HepG2 (cell line): ENCODE measurements around the gene PRM3. TPM values are rescaled to one million over a fixed set of nuclear protein-coding genes. Genes with fewer than 3 reads are reported as not detected.
A peak's percentile ranks its signal among the peaks of the same experiment; 100 is the strongest.

Experiments
- AHR ChIP-seq: IDR thresholded peaks from 2 replicates; pipeline ENCODE4 v1.6.1; 2018; ENCODE audit warnings: missing genetic modification reagents, missing compliant biosample characterization
- ARNT2 ChIP-seq: sonication (generic); formaldehyde crosslinking; IDR thresholded peaks from 2 replicates; pipeline ENCODE4 v1.8.0; 2022; ENCODE audit warnings: mild to moderate bottlenecking, low read depth, missing genetic modification reagents, moderate library complexity
- BRD4 ChIP-seq: sonication (generic); formaldehyde crosslinking; IDR thresholded peaks from 2 replicates; pipeline ENCODE4 v1.4.0; 2020; ENCODE audit warnings: missing genetic modification reagents
- FOXK1 ChIP-seq: sonication (generic); formaldehyde crosslinking; IDR thresholded peaks from 2 replicates; pipeline ENCODE4 v1.4.0; 2020; ENCODE audit warnings: low read depth, missing genetic modification reagents, borderline replicate concordance
- FOXP1 ChIP-seq, 2 experiments: fragments of 450-650 bp in 1 of 2; IDR thresholded peaks; 2 replicates each; pipeline ENCODE4 v1.6.1; 2017 to 2018; ENCODE audit warnings: antibody characterized with exemption in 1 of 2
- KMT2B ChIP-seq: IDR thresholded peaks from 2 replicates; pipeline ENCODE4 v1.6.1; 2016; ENCODE audit warnings: missing genetic modification reagents, missing compliant biosample characterization
- NFIC ChIP-seq: IDR thresholded peaks from 2 replicates; pipeline ENCODE4 v1.6.1; 2012; ENCODE audit warnings: mild to moderate bottlenecking, low read length, inconsistent platforms
- PCBP1 ChIP-seq: fragments of 200-400 bp; formaldehyde crosslinking; IDR thresholded peaks from 2 replicates; pipeline ENCODE4 v1.6.1; 2017; ENCODE audit warnings: mild to moderate bottlenecking, low read depth, low read length, borderline replicate concordance
- RCOR2 ChIP-seq: IDR thresholded peaks from 2 replicates; pipeline ENCODE4 v1.6.1; 2016; ENCODE audit warnings: missing biosample characterization, missing genetic modification reagents
- SP2 ChIP-seq: sonication (generic); formaldehyde crosslinking; IDR thresholded peaks from 2 replicates; pipeline ENCODE4 v1.5.1; 2020; ENCODE audit warnings: mild to moderate bottlenecking, missing genetic modification reagents
- ZBTB34 ChIP-seq: sonication (generic); formaldehyde crosslinking; IDR thresholded peaks from 2 replicates; pipeline ENCODE4 v1.8.0; 2022; ENCODE audit warnings: mild to moderate bottlenecking, missing genetic modification reagents
- ZFY ChIP-seq: sonication (generic); formaldehyde crosslinking; IDR thresholded peaks from 2 replicates; pipeline ENCODE4 v1.4.0; 2020; ENCODE audit warnings: missing genetic modification reagents
- ZNF598 ChIP-seq: sonication (generic); formaldehyde crosslinking; IDR thresholded peaks from 2 replicates; pipeline ENCODE4 v1.5.1; 2020; ENCODE audit warnings: mild to moderate bottlenecking, missing genetic modification reagents, borderline replicate concordance
- ZZZ3 ChIP-seq: sonication (generic); formaldehyde crosslinking; IDR thresholded peaks from 2 replicates; pipeline ENCODE4 v1.4.0; 2020; ENCODE audit warnings: missing genetic modification reagents, mild to moderate bottlenecking, borderline replicate concordance
- polyA plus RNA-seq, 8 experiments: library from polyadenylated mRNA; depleted of rRNA in 3 of 8; stranded (reverse) in 7 of 8; unstranded in 1 of 8; fragments of >200 nt; fragmentation: Illumina TruSeq in 4 of 8; extraction: Trizol in 4 of 8; gene quantifications; 2 replicates each; pipeline versions ENCODE4 v1.2.1 to v1.2.3, GENCODE V29; 2011 to 2016; ENCODE audit warnings: low read depth in 4 of 8, missing spikeins in 1 of 8, mixed read lengths in 1 of 8; ENCODE audit not compliant: insufficient read depth in 1 of 8
- total RNA-seq, 5 experiments: library from RNA; depleted of rRNA; stranded (reverse); fragments of >200 nt; fragmentation: Illumina TruSeq; extraction: Trizol; gene quantifications; 2 replicates each; pipeline ENCODE4 v1.2.3, GENCODE V29; 2016; ENCODE audit warnings: low read depth in 1 of 5
- TF ChIP-seq, protein P1 (sequence below): sonication (generic); formaldehyde crosslinking; IDR thresholded peaks from 2 replicates; pipeline ENCODE4 v1.4.0; 2020; ENCODE audit warnings: low read depth, missing genetic modification reagents
- TF ChIP-seq, protein P2 (sequence below): sonication (generic); formaldehyde crosslinking; conservative IDR thresholded peaks from 2 replicates; pipeline ENCODE4 v1.8.0; 2022; ENCODE audit warnings: mild to moderate bottlenecking, moderate library complexity, missing genetic modification reagents
- TF ChIP-seq, protein P3 (sequence below): sonication (generic); IDR thresholded peaks from 2 replicates; pipeline ENCODE4 v1.6.1; 2016; ENCODE audit warnings: low read depth, borderline replicate concordance
- TF ChIP-seq, protein P4 (sequence below): sonication (generic); formaldehyde crosslinking; IDR thresholded peaks from 2 replicates; pipeline ENCODE4 v1.4.0; 2020; ENCODE audit warnings: missing genetic modification reagents

The PRM3 gene
- total and polyA plus RNA-seq, 2 of the 13 experiments (the other 11 are each of a cell fraction or from before 2014, with no cell fraction given), result not detected

- TF ChIP-seq ZBTB34 (CRISPR knock-in tag) (0 out of 2 replicates have a peak, but pooled peaks have one; percentile 51), RCOR2 (CRISPR knock-in tag) (0 out of 2 replicates have a peak, but pooled peaks have one; percentile 41), NFIC (no peak), ARNT2 (CRISPR knock-in tag) (peak; percentile 72; the same call in 1 of the 2 replicates), KMT2B (CRISPR knock-in tag) (0 out of 2 replicates have a peak, but pooled peaks have one; percentile 36), ZFY (peak; percentile 14), AHR (CRISPR knock-in tag) (peak; percentile 71), FOXK1 (CRISPR knock-in tag) (peak; percentile 44; the same call in 1 of the 2 replicates), SP2 (0 out of 2 replicates have a peak, but pooled peaks have one; percentile 35), FOXP1 (IDR thresholded peaks at IDR 0.05) (no peak), FOXP1 (CRISPR knock-in tag; IDR thresholded peaks at IDR 0.05) (peak; percentile 54), PCBP1 (peak; percentile 64; the same call in 1 of the 2 replicates), BRD4 (CRISPR knock-in tag) (0 out of 2 replicates have a peak, but pooled peaks have one; percentile 60), ZZZ3 (CRISPR knock-in tag) (0 out of 2 replicates have a peak, but pooled peaks have one; percentile 73), ZNF598 (CRISPR knock-in tag) (0 out of 2 replicates have a peak, but pooled peaks have one; percentile 29)
- TF ChIP-seq, protein P1, sequence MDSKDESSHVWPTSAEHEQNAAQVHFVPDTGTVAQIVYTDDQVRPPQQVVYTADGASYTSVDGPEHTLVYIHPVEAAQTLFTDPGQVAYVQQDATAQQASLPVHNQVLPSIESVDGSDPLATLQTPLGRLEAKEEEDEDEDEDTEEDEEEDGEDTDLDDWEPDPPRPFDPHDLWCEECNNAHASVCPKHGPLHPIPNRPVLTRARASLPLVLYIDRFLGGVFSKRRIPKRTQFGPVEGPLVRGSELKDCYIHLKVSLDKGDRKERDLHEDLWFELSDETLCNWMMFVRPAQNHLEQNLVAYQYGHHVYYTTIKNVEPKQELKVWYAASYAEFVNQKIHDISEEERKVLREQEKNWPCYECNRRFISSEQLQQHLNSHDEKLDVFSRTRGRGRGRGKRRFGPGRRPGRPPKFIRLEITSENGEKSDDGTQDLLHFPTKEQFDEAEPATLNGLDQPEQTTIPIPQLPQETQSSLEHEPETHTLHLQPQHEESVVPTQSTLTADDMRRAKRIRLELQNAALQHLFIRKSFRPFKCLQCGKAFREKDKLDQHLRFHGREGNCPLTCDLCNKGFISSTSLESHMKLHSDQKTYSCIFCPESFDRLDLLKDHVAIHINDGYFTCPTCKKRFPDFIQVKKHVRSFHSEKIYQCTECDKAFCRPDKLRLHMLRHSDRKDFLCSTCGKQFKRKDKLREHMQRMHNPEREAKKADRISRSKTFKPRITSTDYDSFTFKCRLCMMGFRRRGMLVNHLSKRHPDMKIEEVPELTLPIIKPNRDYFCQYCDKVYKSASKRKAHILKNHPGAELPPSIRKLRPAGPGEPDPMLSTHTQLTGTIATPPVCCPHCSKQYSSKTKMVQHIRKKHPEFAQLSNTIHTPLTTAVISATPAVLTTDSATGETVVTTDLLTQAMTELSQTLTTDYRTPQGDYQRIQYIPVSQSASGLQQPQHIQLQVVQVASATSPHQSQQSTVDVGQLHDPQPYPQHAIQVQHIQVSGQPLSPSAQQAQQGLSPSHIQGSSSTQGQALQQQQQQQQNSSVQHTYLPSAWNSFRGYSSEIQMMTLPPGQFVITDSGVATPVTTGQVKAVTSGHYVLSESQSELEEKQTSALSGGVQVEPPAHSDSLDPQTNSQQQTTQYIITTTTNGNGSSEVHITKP (CRISPR knock-in tag), result peak; percentile 40; the same call in 1 of the 2 replicates
- TF ChIP-seq, protein P2, sequence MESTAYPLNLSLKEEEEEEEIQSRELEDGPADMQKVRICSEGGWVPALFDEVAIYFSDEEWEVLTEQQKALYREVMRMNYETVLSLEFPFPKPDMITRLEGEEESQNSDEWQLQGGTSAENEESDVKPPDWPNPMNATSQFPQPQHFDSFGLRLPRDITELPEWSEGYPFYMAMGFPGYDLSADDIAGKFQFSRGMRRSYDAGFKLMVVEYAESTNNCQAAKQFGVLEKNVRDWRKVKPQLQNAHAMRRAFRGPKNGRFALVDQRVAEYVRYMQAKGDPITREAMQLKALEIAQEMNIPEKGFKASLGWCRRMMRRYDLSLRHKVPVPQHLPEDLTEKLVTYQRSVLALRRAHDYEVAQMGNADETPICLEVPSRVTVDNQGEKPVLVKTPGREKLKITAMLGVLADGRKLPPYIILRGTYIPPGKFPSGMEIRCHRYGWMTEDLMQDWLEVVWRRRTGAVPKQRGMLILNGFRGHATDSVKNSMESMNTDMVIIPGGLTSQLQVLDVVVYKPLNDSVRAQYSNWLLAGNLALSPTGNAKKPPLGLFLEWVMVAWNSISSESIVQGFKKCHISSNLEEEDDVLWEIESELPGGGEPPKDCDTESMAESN (CRISPR knock-in tag), result peak; percentile 82; the same call in 1 of the 2 replicates
- TF ChIP-seq, protein P3, sequence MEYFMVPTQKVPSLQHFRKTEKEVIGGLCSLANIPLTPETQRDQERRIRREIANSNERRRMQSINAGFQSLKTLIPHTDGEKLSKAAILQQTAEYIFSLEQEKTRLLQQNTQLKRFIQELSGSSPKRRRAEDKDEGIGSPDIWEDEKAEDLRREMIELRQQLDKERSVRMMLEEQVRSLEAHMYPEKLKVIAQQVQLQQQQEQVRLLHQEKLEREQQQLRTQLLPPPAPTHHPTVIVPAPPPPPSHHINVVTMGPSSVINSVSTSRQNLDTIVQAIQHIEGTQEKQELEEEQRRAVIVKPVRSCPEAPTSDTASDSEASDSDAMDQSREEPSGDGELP, result peak; percentile 69; the same call in 1 of the 2 replicates
- TF ChIP-seq, protein P4, sequence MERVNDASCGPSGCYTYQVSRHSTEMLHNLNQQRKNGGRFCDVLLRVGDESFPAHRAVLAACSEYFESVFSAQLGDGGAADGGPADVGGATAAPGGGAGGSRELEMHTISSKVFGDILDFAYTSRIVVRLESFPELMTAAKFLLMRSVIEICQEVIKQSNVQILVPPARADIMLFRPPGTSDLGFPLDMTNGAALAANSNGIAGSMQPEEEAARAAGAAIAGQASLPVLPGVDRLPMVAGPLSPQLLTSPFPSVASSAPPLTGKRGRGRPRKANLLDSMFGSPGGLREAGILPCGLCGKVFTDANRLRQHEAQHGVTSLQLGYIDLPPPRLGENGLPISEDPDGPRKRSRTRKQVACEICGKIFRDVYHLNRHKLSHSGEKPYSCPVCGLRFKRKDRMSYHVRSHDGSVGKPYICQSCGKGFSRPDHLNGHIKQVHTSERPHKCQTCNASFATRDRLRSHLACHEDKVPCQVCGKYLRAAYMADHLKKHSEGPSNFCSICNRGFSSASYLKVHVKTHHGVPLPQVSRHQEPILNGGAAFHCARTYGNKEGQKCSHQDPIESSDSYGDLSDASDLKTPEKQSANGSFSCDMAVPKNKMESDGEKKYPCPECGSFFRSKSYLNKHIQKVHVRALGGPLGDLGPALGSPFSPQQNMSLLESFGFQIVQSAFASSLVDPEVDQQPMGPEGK (CRISPR knock-in tag), result peak; percentile 77
Measured at GRCh38 chr16:11308493-11309283, 35.3 kb upstream of the PRM3 start (continued).
